HUES6 (cell line): ENCODE results near the gene PCDH15.

ENCODE experiments used
- H3K27ac ChIP-seq: 2 replicates; pipeline ENCODE4 v1.7.0; 2013; ENCODE audit warnings: low read depth, mild to moderate bottlenecking, low read length, inconsistent platforms
- H3K27me3 ChIP-seq: 2 replicates; pipeline ENCODE4 v1.6.1; 2013; ENCODE audit warnings: low read length; ENCODE audit not compliant: control insufficient read depth, insufficient read depth
- H3K36me3 ChIP-seq: 2 replicates; pipeline ENCODE4 v1.6.1; 2013; ENCODE audit warnings: low read length; ENCODE audit not compliant: control insufficient read depth, insufficient read depth
- H3K4me1 ChIP-seq: 2 replicates; pipeline ENCODE4 v1.6.1; 2013; ENCODE audit warnings: low read length; ENCODE audit not compliant: control insufficient read depth, insufficient read depth
- H3K4me3 ChIP-seq: 2 replicates; pipeline ENCODE4 v1.5.1; 2013; ENCODE audit warnings: low read depth, low read length
- H3K9ac ChIP-seq: one replicate; pipeline ENCODE4 v1.6.1; 2013; ENCODE audit warnings: mild to moderate bottlenecking, low read length
- H3K9me3 ChIP-seq: 2 replicates; pipeline ENCODE4 v1.6.1; 2013; ENCODE audit warnings: low read depth, low read length; ENCODE audit not compliant: control insufficient read depth, insufficient read depth

Gene PCDH15

GRCh38 chr10:53886325-53887300, 914.4 kb downstream of the PCDH15 start:
- Histone ChIP-seq H3K4me1 (no peaks in the 10 kb centered on the region), H3K27ac (no peak overlapping the region), H3K9ac (no peak overlapping the region), H3K9me3 (no peaks in the 10 kb centered on the region), H3K27me3 (no peaks in the 10 kb centered on the region), H3K36me3 (no peaks in the 10 kb centered on the region), H3K4me3 (no peak overlapping the region)

GRCh38 chr10:53864846-53865245, 936.2 kb downstream of the PCDH15 start:
- Histone ChIP-seq H3K4me3 (no peak overlapping the region), H3K27me3 (no peaks in the 10 kb centered on the region), H3K9ac (no peak overlapping the region), H3K36me3 (no peaks in the 10 kb centered on the region), H3K4me1 (no peaks in the 10 kb centered on the region), H3K27ac (no peak overlapping the region), H3K9me3 (no peaks in the 10 kb centered on the region)

- H3K4me3 ChIP-seq, result no peak overlapping the region
- no peaks in the 10 kb centered on the region for H3K9me3 ChIP-seq
- no peaks in the 10 kb centered on the region for H3K4me1 ChIP-seq
- no peak overlapping the region for H3K27ac ChIP-seq
- no peaks in the 10 kb centered on the region for H3K27me3 ChIP-seq
- no peaks in the 10 kb centered on the region for H3K36me3 ChIP-seq
- H3K9ac ChIP-seq, result no peak overlapping the region
These were observed 948.4 kb downstream of the PCDH15 start for GRCh38 chr10:53852450-53853175.

GRCh38 chr10:53846809-53847208, 954.2 kb downstream of the PCDH15 start:
- H3K9me3 ChIP-seq, result no peaks in the 10 kb centered on the region
- no peak overlapping the region for H3K9ac ChIP-seq
- H3K27ac ChIP-seq, result no peak overlapping the region
- H3K4me1 ChIP-seq, result no peaks in the 10 kb centered on the region
- no peaks in the 10 kb centered on the region for H3K36me3 ChIP-seq
- H3K27me3 ChIP-seq, result no peaks in the 10 kb centered on the region
- no peak overlapping the region for H3K4me3 ChIP-seq

- Histone ChIP-seq H3K27ac (no peak overlapping the region), H3K4me1 (no peaks in the 10 kb centered on the region), H3K9ac (no peak overlapping the region), H3K4me3 (no peak overlapping the region), H3K9me3 (no peaks in the 10 kb centered on the region), H3K27me3 (no peaks in the 10 kb centered on the region), H3K36me3 (no peaks in the 10 kb centered on the region)
These were observed 957.2 kb downstream of the PCDH15 start for GRCh38 chr10:53843736-53844362.

- Histone ChIP-seq H3K4me1 (no peaks in the 10 kb centered on the region), H3K4me3 (no peak overlapping the region), H3K27ac (no peak overlapping the region), H3K9me3 (no peaks in the 10 kb centered on the region), H3K36me3 (no peaks in the 10 kb centered on the region), H3K27me3 (no peaks in the 10 kb centered on the region), H3K9ac (no peak overlapping the region)
These were observed 959.4 kb downstream of the PCDH15 start for GRCh38 chr10:53841483-53842145.

GRCh38 chr10:53840653-53841052, 960.4 kb downstream of the PCDH15 start:
- no peaks in the 10 kb centered on the region for H3K9me3 ChIP-seq
- H3K4me1 ChIP-seq, result no peaks in the 10 kb centered on the region
- H3K27ac ChIP-seq, result no peak overlapping the region
- H3K4me3 ChIP-seq, result no peak overlapping the region
- no peaks in the 10 kb centered on the region for H3K27me3 ChIP-seq
- H3K36me3 ChIP-seq, result no peaks in the 10 kb centered on the region
- no peak overlapping the region for H3K9ac ChIP-seq

GRCh38 chr10:53839440-53840039, 961.5 kb downstream of the PCDH15 start:
- Histone ChIP-seq H3K9ac (no peak overlapping the region), H3K4me1 (no peaks in the 10 kb centered on the region), H3K36me3 (no peaks in the 10 kb centered on the region), H3K27me3 (no peaks in the 10 kb centered on the region), H3K4me3 (no peak overlapping the region), H3K9me3 (no peaks in the 10 kb centered on the region), H3K27ac (no peak overlapping the region)

GRCh38 chr10:53836638-53837037, 964.4 kb downstream of the PCDH15 start:
- H3K27ac ChIP-seq, result no peak overlapping the region
- no peak overlapping the region for H3K4me3 ChIP-seq
- H3K9ac ChIP-seq, result no peak overlapping the region
- no peaks in the 10 kb centered on the region for H3K27me3 ChIP-seq
- no peaks in the 10 kb centered on the region for H3K9me3 ChIP-seq
- no peaks in the 10 kb centered on the region for H3K36me3 ChIP-seq
- no peaks in the 10 kb centered on the region for H3K4me1 ChIP-seq

- Histone ChIP-seq H3K9ac (no peak overlapping the region), H3K36me3 (no peaks in the 10 kb centered on the region), H3K4me1 (no peaks in the 10 kb centered on the region), H3K4me3 (no peak overlapping the region), H3K27me3 (no peaks in the 10 kb centered on the region), H3K27ac (no peak overlapping the region), H3K9me3 (no peaks in the 10 kb centered on the region)
These were observed 967.1 kb downstream of the PCDH15 start for GRCh38 chr10:53833908-53834307.
